HG02759 (cell line): ENCODE measurements around the gene TCF7L2.

Experiments used
- ATAC-seq: cut with Tn5 transposase; IDR thresholded peaks from one replicate; pipeline ENCODE4 v1.9.1; 2021; ENCODE audit warnings: mild to moderate bottlenecking, moderate library complexity; ENCODE audit not compliant: unreplicated experiment

The TCF7L2 gene

GRCh38 chr10:113135025-113135424 is 185.0 kb downstream of the TCF7L2 start:
- ATAC-seq = no peak

- ATAC-seq = no peak
Measured at GRCh38 chr10:113137941-113138685, 188.1 kb downstream of the TCF7L2 start.

- ATAC-seq = no peak
Measured at GRCh38 chr10:113138937-113139585, 189.0 kb downstream of the TCF7L2 start.

DNA sequence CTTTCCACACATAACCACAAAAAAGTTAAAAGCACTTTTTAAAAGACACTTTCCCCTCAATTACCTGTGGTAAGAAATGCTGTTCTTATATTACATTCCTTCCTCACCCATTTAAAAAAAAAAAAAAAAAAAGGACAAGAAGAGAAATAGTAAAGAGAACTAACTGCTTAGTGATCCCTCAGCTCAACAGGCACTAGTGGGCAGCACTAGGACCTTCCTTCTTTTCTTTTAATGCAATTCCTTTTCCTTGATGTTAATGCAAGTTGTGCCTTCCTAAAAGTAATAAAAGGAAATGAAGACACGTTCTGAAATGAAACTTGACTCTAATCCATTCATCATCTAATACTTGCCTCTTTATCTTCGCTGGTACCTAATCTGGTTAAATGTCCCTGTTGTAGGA is 189.7 kb downstream of the TCF7L2 start:
- no peak for ATAC-seq

DNA sequence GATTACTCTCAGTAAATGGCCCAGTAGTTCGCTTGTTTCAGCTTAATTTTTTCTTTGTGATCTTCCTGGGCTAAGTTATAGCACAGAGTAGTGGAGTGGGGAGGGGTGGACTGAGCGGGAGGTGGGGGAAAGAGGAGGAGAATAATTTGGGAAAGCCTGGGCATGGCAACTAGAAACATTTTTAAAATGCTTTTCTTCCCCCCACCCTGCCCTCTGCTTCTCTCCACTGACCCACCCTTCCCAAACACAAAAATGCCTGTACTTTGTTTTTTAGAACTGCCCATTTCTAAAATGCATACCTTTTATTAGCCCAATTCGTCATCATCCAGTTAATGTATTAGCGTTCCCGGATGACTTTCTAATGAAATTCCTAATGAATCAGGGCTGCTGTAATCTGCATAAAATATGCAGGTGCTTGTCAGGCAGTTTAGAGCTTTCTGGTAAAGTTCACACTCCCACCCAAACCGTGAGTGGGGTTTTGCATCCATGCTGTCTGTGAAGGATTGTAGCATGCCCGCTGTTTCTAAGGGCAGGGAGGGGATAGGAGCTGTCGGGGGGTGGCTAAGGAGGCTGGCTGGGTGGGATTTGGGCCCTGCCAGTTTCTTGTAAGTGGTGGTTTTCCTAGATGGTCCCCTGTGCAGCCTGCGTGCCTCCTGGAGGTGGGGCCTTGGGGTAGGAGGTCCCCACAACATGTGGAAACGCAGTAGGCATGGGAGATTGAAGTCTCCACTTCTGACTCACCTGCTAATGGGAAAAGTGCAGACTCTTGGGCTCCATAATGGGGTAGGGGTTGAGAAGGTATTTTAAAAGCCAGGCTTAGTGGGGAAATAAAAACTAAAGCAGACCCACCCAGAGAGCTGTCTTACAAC is 190.3 kb downstream of the TCF7L2 start:
- no peak for ATAC-seq

GRCh38 chr10:113142601-113143362 is 192.7 kb downstream of the TCF7L2 start:
- ATAC-seq = no peak

DNA sequence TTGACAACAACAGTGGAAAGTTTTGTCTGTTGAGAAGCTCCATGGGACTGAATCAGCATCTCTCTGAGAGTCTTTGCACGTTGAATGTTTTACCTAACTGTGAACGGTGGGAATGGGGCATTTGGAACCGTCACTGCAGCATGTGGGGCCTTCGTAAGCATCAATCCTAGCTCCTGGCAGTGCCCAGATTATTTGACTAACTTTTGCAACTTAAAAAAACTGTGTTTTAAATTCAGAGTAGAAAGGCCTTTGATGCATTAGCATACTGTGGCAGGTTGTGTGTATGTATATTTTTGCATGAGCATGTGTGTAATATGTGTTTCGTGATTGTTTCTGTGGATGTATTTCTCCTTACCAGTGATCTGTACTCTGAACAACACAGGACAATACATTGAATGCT is 194.5 kb downstream of the TCF7L2 start:
- no peak for ATAC-seq

- no peak for ATAC-seq
Measured at GRCh38 chr10:113148071-113148825, 198.2 kb downstream of the TCF7L2 start.

DNA sequence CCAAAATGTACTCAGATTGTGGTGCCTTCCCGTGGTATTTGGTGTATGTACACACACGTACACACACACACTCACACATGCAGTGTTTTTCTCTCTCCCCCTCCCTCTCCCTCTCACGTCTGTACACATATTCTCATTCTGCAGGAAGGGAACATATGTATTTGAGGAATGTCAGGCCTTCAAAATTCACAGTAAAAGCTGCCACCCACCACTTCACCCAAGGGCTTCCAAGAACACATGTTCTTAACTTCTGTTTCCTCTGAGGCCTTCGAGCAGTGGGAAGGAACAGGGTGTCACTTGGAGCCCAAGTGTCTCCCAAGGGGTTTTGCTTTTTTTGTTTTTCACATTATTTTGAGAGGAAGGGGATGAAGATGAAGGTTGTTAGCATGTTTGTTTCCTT is 198.9 kb downstream of the TCF7L2 start:
- ATAC-seq = no peak

- ATAC-seq = no peak
Measured at GRCh38 chr10:113149626-113150025, 199.6 kb downstream of the TCF7L2 start.

- ATAC-seq = no peak
Measured at GRCh38 chr10:113151190-113151666, 201.2 kb downstream of the TCF7L2 start.

GRCh38 chr10:113153493-113154102 is 203.6 kb downstream of the TCF7L2 start:
- no peak for ATAC-seq

DNA sequence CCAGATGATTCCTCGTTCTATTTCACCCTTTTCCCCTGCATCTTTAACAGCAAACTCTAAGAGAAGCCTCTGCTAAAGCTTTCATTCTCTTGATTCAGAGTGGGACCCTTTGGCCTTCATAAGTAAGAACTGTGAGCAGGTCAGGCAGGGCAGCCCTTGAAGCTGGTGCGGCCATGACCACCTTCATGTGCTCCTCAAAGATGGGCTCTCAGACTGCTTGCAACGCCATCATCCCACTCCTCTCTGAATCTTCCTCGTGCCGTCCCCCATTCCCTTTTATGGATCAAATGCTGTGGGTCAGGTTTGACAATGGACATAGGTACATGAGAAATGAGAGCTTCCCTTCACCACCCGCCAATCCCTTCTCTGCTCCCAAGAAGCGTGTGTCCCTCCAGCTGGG is 207.4 kb downstream of the TCF7L2 start:
- ATAC-seq = no peak

- no peak for ATAC-seq
Measured at GRCh38 chr10:113158183-113158582, 208.1 kb downstream of the TCF7L2 start.

DNA sequence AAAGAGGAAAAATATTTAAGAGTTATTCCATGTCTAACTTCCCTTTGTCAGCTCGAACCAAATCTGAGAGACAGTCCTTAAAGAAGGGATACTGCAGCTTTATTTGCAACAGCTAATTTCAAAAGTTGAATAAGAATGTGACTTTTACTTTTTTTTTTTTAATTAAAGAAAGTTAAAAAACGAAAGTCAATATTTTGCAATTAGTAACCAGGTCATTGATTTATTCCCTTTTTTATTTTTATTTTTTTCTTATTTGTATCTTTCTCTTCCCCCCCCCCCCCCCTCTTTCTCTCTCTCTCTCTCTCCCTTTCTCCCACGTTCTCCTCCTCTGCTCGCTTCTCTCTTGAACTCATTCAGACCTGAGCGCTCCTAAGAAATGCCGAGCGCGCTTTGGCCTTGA is 209.5 kb downstream of the TCF7L2 start:
- ATAC-seq = no peak

DNA sequence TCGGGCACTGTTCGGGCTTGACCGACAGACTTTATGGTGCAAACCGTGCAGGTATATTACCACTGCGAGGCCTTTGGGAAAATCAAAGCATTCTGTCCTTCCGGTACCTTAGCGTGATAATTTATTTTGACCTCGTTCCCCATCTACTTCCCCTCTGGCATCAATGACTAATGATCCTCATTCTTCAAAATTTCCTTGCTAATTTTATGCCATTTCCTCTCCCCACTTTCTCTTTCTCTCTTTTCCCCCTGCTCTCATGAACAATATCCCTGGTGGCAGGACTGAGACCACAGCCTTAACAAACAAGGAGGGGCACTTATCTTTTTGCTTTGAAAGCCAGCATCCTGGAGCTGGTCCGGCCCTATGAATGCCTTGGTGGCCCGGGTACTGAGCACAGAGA is 210.6 kb downstream of the TCF7L2 start:
- ATAC-seq = no peak

DNA sequence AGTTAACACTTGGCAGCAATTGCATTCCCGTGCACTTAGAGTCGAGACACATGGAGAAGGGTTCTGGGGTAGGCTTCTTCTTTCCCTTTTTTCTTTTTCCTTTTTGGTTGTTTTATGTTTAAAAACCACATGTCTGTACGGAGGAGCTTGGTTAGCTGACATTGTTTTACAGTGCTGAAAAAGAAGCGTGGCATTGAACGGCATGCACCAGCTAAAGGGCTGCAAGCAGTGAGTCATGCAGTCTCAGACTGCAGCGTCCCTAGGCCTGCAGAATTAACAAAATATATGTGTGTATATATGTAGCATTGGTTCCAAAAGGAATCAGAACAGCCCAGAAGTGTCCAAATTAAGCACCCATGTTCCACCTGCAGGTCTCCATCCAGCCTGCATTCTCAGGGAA is 211.0 kb downstream of the TCF7L2 start:
- no peak for ATAC-seq

DNA sequence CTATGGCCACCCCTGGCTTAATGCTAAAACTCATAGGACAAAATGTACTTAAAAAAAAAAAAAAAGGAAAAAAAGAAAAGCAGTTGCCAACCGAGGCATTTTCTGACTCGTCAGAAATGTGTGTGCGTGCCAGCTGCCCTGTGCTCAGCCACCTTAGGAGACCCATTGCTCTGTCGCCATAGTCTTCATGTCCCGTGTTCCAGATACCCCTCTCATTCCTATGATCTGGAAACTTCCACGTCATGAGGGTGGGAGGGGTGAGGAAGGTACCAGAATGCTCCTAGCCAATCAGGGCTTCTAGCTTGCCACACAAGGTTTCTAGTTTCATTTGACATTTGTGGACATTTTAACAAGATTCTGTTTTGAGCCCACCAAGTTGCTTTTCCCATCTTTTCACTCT is 212.9 kb downstream of the TCF7L2 start:
- ATAC-seq = no peak

GRCh38 chr10:113165673-113166072 is 215.6 kb downstream of the TCF7L2 start:
- ATAC-seq = no peak

DNA sequence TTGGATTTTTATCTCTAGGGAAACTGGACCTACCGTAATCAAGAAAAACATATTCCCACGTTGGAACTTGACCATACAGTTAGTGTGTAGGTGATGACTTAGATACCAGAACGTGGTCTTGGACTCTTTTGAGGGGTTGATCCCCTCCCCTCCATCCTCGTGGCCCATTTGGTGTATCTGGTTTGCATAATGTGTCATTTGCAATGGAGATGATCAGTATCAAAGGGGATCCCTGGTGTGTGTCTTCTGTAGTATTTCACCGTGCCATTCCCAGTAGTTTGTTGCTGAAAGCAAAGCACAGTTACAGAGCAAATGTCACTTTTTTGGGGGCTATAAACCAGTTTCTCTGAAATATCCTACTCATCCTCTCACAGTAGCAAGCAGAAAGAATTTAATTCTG is 217.7 kb downstream of the TCF7L2 start:
- no peak for ATAC-seq
